ENCODE results near the gene CCDC51. TPM values are rescaled to one million over a fixed set of nuclear protein-coding genes. Genes with fewer than 3 reads are reported as not detected.

Gene CCDC51
- total RNA-seq, 1 experiment from 2014 or later, result 27.8 TPM

DNA sequence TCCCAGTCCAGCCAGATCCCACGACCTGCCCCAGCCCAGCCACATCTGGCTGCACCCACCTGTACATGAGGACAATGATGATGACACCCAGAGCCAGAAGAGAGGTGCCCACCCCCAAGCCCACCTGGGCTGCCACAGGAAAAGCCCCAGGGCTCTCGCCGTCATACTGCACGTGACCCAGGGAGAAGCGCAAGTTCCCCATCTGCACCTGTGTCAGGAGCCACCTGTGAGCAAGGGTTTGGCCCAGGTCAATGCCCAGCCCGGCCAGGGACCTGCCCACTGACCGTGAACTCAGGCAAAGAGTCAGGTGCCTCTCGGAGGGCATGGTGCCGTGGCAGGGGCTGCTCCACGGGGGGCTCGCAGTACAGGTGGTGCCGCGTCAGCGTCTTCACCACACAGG, 26.3 kb downstream of the CCDC51 start:
- Histone ChIP-seq H3K9ac (ENCODE audit: low read length) (no peak overlapping the region), H3K4me2 (ENCODE audit: low read length) (no peak overlapping the region), H3K27me3 (ENCODE audit: low read length) (no peaks in the 10 kb centered on the region), H3K36me3 (ENCODE audit: low read depth, low read length) (no peaks in the 10 kb centered on the region), H2AFZ (ENCODE audit: low read length) (no peak overlapping the region), H3K4me1 (ENCODE audit: insufficient read depth, low read length) (no peaks in the 10 kb centered on the region), H3F3A (ENCODE audit: low read length, unreplicated experiment) (no peaks in the 10 kb centered on the region), H3K9me2 (replicated peaks; ENCODE audit: low read length) (no peaks in the 10 kb centered on the region), H4K20me1 (ENCODE audit: low read length) (no peaks in the 10 kb centered on the region), H3K27ac (ENCODE audit: low read length) (no peak overlapping the region), H3K9me3 (ENCODE audit: low read length) (no peaks in the 10 kb centered on the region), H3K4me3 (ENCODE audit: low read length) (no peak overlapping the region), H3K79me2 (ENCODE audit: low read length) (no peaks in the 10 kb centered on the region)
- DNase-seq (no peak), ATAC-seq (no peak)
- BruUV-seq (replicated peaks), result no TSS peak
- ChIA-PET CTCF (no interaction called here), POLR2A (ENCODE audit: unreplicated experiment) (no interaction called here)
- TF ChIP-seq EZH2 (IDR thresholded peaks at IDR 0.05; ENCODE audit: low read length, unreplicated experiment) (no peak), EZH2phosphoT487 (IDR thresholded peaks at IDR 0.05; ENCODE audit: borderline replicate concordance, low read length) (no peak)
- TF ChIP-seq, protein P1, sequence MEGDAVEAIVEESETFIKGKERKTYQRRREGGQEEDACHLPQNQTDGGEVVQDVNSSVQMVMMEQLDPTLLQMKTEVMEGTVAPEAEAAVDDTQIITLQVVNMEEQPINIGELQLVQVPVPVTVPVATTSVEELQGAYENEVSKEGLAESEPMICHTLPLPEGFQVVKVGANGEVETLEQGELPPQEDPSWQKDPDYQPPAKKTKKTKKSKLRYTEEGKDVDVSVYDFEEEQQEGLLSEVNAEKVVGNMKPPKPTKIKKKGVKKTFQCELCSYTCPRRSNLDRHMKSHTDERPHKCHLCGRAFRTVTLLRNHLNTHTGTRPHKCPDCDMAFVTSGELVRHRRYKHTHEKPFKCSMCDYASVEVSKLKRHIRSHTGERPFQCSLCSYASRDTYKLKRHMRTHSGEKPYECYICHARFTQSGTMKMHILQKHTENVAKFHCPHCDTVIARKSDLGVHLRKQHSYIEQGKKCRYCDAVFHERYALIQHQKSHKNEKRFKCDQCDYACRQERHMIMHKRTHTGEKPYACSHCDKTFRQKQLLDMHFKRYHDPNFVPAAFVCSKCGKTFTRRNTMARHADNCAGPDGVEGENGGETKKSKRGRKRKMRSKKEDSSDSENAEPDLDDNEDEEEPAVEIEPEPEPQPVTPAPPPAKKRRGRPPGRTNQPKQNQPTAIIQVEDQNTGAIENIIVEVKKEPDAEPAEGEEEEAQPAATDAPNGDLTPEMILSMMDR (conservative IDR thresholded peaks at IDR 0.05; ENCODE audit: low read depth, low read length), result no peak
- intact Hi-C loops (cut with micrococcal nuclease), result no loop called here

DNA sequence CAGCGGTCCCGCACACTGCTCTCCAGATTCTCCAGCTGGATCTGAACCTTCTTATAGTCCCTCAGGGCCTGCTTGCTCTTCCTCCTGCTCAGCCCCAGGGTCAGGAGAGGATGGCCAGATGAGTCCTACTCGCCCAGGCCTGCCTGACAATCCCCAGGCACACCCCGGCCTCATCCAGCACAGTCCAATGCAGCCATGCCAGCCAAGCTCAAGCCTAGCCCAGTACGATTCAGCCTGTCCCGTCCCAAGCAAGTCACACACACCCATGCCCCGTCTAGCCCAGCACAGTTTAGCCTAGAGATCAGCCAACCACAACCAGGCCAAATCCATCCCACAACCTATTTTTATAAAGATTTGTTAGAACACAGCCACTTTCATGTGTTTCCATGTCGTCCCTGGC, 26.8 kb downstream of the CCDC51 start:
- H3F3A ChIP-seq (ENCODE audit: low read length, unreplicated experiment), result no peaks in the 10 kb centered on the region
- H3K36me3 ChIP-seq (ENCODE audit: low read depth, low read length), result no peaks in the 10 kb centered on the region
- no peaks in the 10 kb centered on the region for H3K27me3 ChIP-seq (ENCODE audit: low read length)
- ChIA-PET CTCF (no interaction called here), POLR2A (ENCODE audit: unreplicated experiment) (no interaction called here)
- H3K4me3 ChIP-seq (ENCODE audit: low read length), result no peak overlapping the region
- BruUV-seq (replicated peaks), result no TSS peak
- H3K9me2 ChIP-seq (replicated peaks; ENCODE audit: low read length), result no peaks in the 10 kb centered on the region
- H3K4me2 ChIP-seq (ENCODE audit: low read length), result no peak overlapping the region
- intact Hi-C loops (cut with micrococcal nuclease), result no loop called here
- TF ChIP-seq, protein P1 (conservative IDR thresholded peaks at IDR 0.05; ENCODE audit: low read depth, low read length), result no peak
- TF ChIP-seq EZH2phosphoT487 (IDR thresholded peaks at IDR 0.05; ENCODE audit: borderline replicate concordance, low read length), result no peak
- TF ChIP-seq EZH2 (IDR thresholded peaks at IDR 0.05; ENCODE audit: low read length, unreplicated experiment), result no peak
- H4K20me1 ChIP-seq (ENCODE audit: low read length), result no peaks in the 10 kb centered on the region
- no peak for DNase-seq
- ATAC-seq, result no peak
- no peaks in the 10 kb centered on the region for H3K79me2 ChIP-seq (ENCODE audit: low read length)
- no peak overlapping the region for H3K9ac ChIP-seq (ENCODE audit: low read length)
- H3K27ac ChIP-seq (ENCODE audit: low read length), result no peak overlapping the region
- no peaks in the 10 kb centered on the region for H3K9me3 ChIP-seq (ENCODE audit: low read length)
- no peak overlapping the region for H2AFZ ChIP-seq (ENCODE audit: low read length)
- H3K4me1 ChIP-seq (ENCODE audit: insufficient read depth, low read length), result no peaks in the 10 kb centered on the region

DNA sequence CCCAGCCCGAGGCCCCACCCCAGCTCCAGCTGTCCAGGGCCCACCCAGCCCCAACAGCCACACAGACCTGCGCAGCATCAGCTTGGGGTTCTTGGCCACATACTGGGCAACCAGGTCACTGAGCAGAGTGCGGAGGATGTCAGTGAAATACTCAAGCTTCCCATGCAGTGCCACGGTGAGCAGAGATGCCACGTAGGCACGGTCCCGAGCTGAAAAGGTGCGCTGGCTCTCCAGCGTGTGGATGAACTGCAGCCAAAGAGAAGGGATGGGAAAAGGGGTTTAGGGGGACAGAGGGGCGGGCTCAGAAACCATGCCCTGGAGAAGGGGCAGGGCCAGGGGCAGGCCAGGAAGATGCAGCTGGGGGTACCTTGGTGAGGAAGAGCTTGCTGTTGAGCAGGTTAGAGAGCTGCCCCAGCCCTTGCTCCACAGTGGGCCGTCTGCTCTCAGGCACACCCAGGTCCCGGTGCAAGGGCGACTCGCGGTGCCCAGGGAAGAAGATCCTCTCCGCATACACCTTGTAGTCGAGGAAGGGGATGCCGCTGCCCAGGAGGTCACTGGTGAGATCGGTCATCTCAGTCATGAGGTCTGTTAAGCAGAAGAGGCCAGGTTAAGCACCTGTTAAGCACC, 27.4 kb downstream of the CCDC51 start:
- POLR2A ChIA-PET (ENCODE audit: unreplicated experiment), result no interaction called here
- intact Hi-C loops (cut with micrococcal nuclease), result no loop called here
- CTCF ChIA-PET, result interaction anchor here (0.6 kb wide), 1 partner anchor 24 kb away, joined by 3 read pairs; no protein-coding TSS in a partner anchor
- BruUV-seq (replicated peaks), result TSS peak; percentile 15
- Histone ChIP-seq H4K20me1 (ENCODE audit: low read length) (no peaks in the 10 kb centered on the region), H2AFZ (ENCODE audit: low read length) (no peak overlapping the region), H3K27ac (ENCODE audit: low read length) (no peak overlapping the region), H3K4me2 (ENCODE audit: low read length) (no peak overlapping the region), H3K9me3 (ENCODE audit: low read length) (no peaks in the 10 kb centered on the region), H3F3A (ENCODE audit: low read length, unreplicated experiment) (no peaks in the 10 kb centered on the region), H3K4me1 (ENCODE audit: insufficient read depth, low read length) (no peaks in the 10 kb centered on the region), H3K9me2 (replicated peaks; ENCODE audit: low read length) (no peaks in the 10 kb centered on the region), H3K9ac (ENCODE audit: low read length) (no peak overlapping the region), H3K36me3 (ENCODE audit: low read depth, low read length) (no peaks in the 10 kb centered on the region), H3K79me2 (ENCODE audit: low read length) (no peaks in the 10 kb centered on the region), H3K27me3 (ENCODE audit: low read length) (no peaks in the 10 kb centered on the region), H3K4me3 (ENCODE audit: low read length) (no peak overlapping the region)
- DNase-seq (no peak), ATAC-seq (no peak)
- TF ChIP-seq EZH2phosphoT487 (IDR thresholded peaks at IDR 0.05; ENCODE audit: borderline replicate concordance, low read length) (no peak), EZH2 (IDR thresholded peaks at IDR 0.05; ENCODE audit: low read length, unreplicated experiment) (no peak)
- TF ChIP-seq, protein P1 (conservative IDR thresholded peaks at IDR 0.05; ENCODE audit: low read depth, low read length), result no peak
